Measurements from ENCODE around the gene INPP4B. TPM values are rescaled to one million over a fixed set of nuclear protein-coding genes. Genes with fewer than 3 reads are reported as not detected.

Gene INPP4B
- total RNA-seq, 1 experiment from 2014 or later: 14.3 TPM

DNA sequence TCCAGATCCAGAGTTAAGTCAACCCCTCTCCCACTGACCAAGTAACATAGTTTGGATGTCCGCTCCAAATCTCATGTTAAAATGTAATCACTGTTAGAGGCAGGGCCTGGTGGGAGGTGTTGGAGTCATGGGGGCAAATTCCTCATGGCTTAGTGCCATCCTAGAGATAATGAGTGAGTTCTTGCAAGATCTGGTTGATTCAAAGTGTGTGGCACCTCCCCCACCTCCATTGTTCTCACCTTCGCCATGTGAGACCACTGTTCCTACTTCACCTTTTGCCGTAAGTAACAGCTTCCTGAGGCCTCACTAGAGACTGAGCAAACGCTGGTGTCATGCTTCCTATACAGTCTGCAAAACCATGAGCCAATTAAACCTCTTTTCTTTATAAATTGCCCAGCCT, 548.8 kb downstream of the INPP4B start:
- no peak for DNase-seq (ENCODE audit: low read depth, low spot score)
- Histone ChIP-seq H4K20me1 (ENCODE audit: insufficient read depth) (no peaks in the 10 kb centered on the region), H3K27me3 (ENCODE audit: insufficient read depth, low read length) (no peaks in the 10 kb centered on the region), H3K4me1 (ENCODE audit: control insufficient read depth in 1 of 2, insufficient read depth in 2 of 2, low read length in 2 of 2) (no peaks in the 10 kb centered on the region), H3K79me2 (ENCODE audit: insufficient read depth, low read length) (no peaks in the 10 kb centered on the region), H3K36me3 (ENCODE audit: control insufficient read depth in 1 of 2, insufficient read depth in 2 of 2, low read length in 2 of 2) (no peaks in the 10 kb centered on the region), H3K9ac (ENCODE audit: low read length) (no peak overlapping the region), H3K4me2 (ENCODE audit: low read length) (no peak overlapping the region), H3K4me3 (replicated peaks in 1 of 2; ENCODE audit: low read depth in 1 of 2, low read length in 2 of 2) (no peak overlapping the region), H3K9me2 (ENCODE audit: insufficient read depth) (no peaks in the 10 kb centered on the region), H2AFZ (ENCODE audit: low read depth, low read length, poor library complexity, severe bottlenecking) (no peak overlapping the region), H3K27ac (ENCODE audit: low read depth, low read length) (no peak overlapping the region), H3K9me3 (ENCODE audit: control insufficient read depth in 1 of 2, insufficient read depth in 1 of 2, low read depth in 1 of 2, low read length in 2 of 2) (no peaks in the 10 kb centered on the region)
- BruUV-seq (replicated peaks): no TSS peak
- intact Hi-C loops (cut with micrococcal nuclease): no loop called here
- no peak for ATAC-seq
- POLR2A ChIA-PET: no interaction called here
- TF ChIP-seq ZFX (IDR thresholded peaks at IDR 0.05): no peak
- no peak for TF ChIP-seq POLR2AphosphoS5 (IDR thresholded peaks at IDR 0.05; ENCODE audit: low read depth, low read length)
- TF ChIP-seq, protein P1, sequence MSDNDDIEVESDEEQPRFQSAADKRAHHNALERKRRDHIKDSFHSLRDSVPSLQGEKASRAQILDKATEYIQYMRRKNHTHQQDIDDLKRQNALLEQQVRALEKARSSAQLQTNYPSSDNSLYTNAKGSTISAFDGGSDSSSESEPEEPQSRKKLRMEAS (IDR thresholded peaks at IDR 0.05): no peak
- TF ChIP-seq SIN3A (IDR thresholded peaks at IDR 0.05; ENCODE audit: low read depth): no peak
- TF ChIP-seq, protein P2, sequence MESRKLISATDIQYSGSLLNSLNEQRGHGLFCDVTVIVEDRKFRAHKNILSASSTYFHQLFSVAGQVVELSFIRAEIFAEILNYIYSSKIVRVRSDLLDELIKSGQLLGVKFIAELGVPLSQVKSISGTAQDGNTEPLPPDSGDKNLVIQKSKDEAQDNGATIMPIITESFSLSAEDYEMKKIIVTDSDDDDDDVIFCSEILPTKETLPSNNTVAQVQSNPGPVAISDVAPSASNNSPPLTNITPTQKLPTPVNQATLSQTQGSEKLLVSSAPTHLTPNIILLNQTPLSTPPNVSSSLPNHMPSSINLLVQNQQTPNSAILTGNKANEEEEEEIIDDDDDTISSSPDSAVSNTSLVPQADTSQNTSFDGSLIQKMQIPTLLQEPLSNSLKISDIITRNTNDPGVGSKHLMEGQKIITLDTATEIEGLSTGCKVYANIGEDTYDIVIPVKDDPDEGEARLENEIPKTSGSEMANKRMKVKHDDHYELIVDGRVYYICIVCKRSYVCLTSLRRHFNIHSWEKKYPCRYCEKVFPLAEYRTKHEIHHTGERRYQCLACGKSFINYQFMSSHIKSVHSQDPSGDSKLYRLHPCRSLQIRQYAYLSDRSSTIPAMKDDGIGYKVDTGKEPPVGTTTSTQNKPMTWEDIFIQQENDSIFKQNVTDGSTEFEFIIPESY (IDR thresholded peaks at IDR 0.05; ENCODE audit: extremely low read depth, insufficient replicate concordance, low read length): no peak
- no peak for TF ChIP-seq RAD21 (IDR thresholded peaks at IDR 0.05; ENCODE audit: low read depth)
- CTCF ChIA-PET: no interaction called here
- RAD21 ChIA-PET (ENCODE audit: low non-redundant PET in 1 of 2, low total read pairs in 2 of 2, uncharacterized antibody in 2 of 2, unreplicated experiment in 2 of 2): no interaction called here

DNA sequence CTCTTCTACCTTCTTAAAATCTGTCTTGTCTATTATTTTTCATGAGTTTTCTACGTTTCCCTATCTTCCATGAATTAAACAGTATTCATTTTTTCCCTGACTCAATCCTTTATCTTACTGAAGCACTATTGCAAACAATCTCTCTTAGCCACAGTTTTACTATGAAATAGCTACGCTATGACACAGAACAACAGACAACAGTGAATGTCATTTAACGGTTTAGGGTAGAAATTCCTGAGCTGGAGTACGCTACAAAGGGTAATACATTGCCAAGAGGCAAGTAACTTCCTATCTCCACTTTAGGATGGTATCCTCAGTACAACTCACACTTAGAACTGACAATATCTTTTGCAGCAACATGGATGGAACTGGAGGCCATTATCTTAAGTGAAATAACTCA, 552.6 kb downstream of the INPP4B start:
- no TSS peak for BruUV-seq (replicated peaks)
- H4K20me1 ChIP-seq (ENCODE audit: insufficient read depth): no peaks in the 10 kb centered on the region
- H3K9ac ChIP-seq (ENCODE audit: low read length): no peak overlapping the region
- no peak overlapping the region for H3K4me2 ChIP-seq (ENCODE audit: low read length)
- H3K9me3 ChIP-seq (ENCODE audit: control insufficient read depth in 1 of 2, insufficient read depth in 1 of 2, low read depth in 1 of 2, low read length in 2 of 2): no peaks in the 10 kb centered on the region
- H3K9me2 ChIP-seq (ENCODE audit: insufficient read depth): no peaks in the 10 kb centered on the region
- no peak for DNase-seq (ENCODE audit: low read depth, low spot score)
- H3K27ac ChIP-seq (ENCODE audit: low read depth, low read length): no peak overlapping the region
- ATAC-seq: no peak
- no peak overlapping the region for H2AFZ ChIP-seq (ENCODE audit: low read depth, low read length, poor library complexity, severe bottlenecking)
- intact Hi-C loops (cut with micrococcal nuclease): no loop called here
- ChIA-PET POLR2A (interaction anchor here (0.7 kb wide), 1 partner anchor 162 kb away, joined by 3 read pairs; no protein-coding TSS in a partner anchor), RAD21 (ENCODE audit: low non-redundant PET in 1 of 2, low total read pairs in 2 of 2, uncharacterized antibody in 2 of 2, unreplicated experiment in 2 of 2) (no interaction called here), CTCF (no interaction called here)
- H3K36me3 ChIP-seq (ENCODE audit: control insufficient read depth in 1 of 2, insufficient read depth in 2 of 2, low read length in 2 of 2): no peaks in the 10 kb centered on the region
- H3K4me1 ChIP-seq (ENCODE audit: control insufficient read depth in 1 of 2, insufficient read depth in 2 of 2, low read length in 2 of 2): no peaks in the 10 kb centered on the region
- H3K27me3 ChIP-seq (ENCODE audit: insufficient read depth, low read length): no peaks in the 10 kb centered on the region
- H3K79me2 ChIP-seq (ENCODE audit: insufficient read depth, low read length): no peaks in the 10 kb centered on the region
- H3K4me3 ChIP-seq (replicated peaks in 1 of 2; ENCODE audit: low read depth in 1 of 2, low read length in 2 of 2): no peak overlapping the region
- TF ChIP-seq ELF1 (IDR thresholded peaks at IDR 0.05; ENCODE audit: borderline replicate concordance, low read depth): no peak
- TF ChIP-seq FOSL1 (IDR thresholded peaks at IDR 0.05; ENCODE audit: low read depth): no peak
- TF ChIP-seq, protein P3, sequence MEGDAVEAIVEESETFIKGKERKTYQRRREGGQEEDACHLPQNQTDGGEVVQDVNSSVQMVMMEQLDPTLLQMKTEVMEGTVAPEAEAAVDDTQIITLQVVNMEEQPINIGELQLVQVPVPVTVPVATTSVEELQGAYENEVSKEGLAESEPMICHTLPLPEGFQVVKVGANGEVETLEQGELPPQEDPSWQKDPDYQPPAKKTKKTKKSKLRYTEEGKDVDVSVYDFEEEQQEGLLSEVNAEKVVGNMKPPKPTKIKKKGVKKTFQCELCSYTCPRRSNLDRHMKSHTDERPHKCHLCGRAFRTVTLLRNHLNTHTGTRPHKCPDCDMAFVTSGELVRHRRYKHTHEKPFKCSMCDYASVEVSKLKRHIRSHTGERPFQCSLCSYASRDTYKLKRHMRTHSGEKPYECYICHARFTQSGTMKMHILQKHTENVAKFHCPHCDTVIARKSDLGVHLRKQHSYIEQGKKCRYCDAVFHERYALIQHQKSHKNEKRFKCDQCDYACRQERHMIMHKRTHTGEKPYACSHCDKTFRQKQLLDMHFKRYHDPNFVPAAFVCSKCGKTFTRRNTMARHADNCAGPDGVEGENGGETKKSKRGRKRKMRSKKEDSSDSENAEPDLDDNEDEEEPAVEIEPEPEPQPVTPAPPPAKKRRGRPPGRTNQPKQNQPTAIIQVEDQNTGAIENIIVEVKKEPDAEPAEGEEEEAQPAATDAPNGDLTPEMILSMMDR (IDR thresholded peaks at IDR 0.05 in 2 of 3, conservative IDR thresholded peaks at IDR 0.05 in 1 of 3; ENCODE audit: borderline replicate concordance in 1 of 3, insufficient read depth in 1 of 3, low read depth in 2 of 3, low read length in 2 of 3): no peak
- TF ChIP-seq YY1 (IDR thresholded peaks at IDR 0.05; ENCODE audit: extremely low read depth, insufficient replicate concordance, low read depth, low read length): no peak
- TF ChIP-seq, protein P4, sequence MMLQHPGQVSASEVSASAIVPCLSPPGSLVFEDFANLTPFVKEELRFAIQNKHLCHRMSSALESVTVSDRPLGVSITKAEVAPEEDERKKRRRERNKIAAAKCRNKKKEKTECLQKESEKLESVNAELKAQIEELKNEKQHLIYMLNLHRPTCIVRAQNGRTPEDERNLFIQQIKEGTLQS (IDR thresholded peaks at IDR 0.05): no peak
- TF ChIP-seq CBX3 (IDR thresholded peaks at IDR 0.05; ENCODE audit: low read depth): no peak
- TF ChIP-seq, protein P1 (IDR thresholded peaks at IDR 0.05): no peak
